HepG2 (cell line): ENCODE data around the gene FBXW5.

Experiments used
- AGO1 ChIP-seq: fragments of 200-400 bp; formaldehyde crosslinking; IDR thresholded peaks from 2 replicates; pipeline ENCODE4 v1.6.1; 2017; ENCODE audit warnings: mild to moderate bottlenecking, low read depth, low read length, moderate library complexity; ENCODE audit not compliant: poor library complexity, severe bottlenecking
- CTCF ChIP-seq: sonication (generic); formaldehyde crosslinking; IDR thresholded peaks from 2 replicates; pipeline ENCODE4 v1.5.0; 2020; ENCODE audit warnings: mild to moderate bottlenecking, missing genetic modification reagents, moderate library complexity
- EP300 ChIP-seq, 3 experiments: sonication (generic) in 1 of 3; formaldehyde crosslinking in 1 of 3; IDR thresholded peaks; 2 replicates each; pipeline versions ENCODE4 v1.5.1 to v1.6.1; 2011 to 2020; ENCODE audit warnings: low read depth in 2 of 3, low read length in 2 of 3, borderline replicate concordance in 1 of 3, improper control_type of control experiment in 1 of 3, mild to moderate bottlenecking in 1 of 3, missing genetic modification reagents in 1 of 3, moderate library complexity in 1 of 3
- ETV5 ChIP-seq: IDR thresholded peaks from 2 replicates; pipeline ENCODE4 v1.6.1; 2018; ENCODE audit warnings: missing biosample characterization, missing genetic modification reagents, inconsistent platforms, borderline replicate concordance
- EZH2 ChIP-seq: conservative IDR thresholded peaks from 2 replicates; pipeline ENCODE4 v1.6.1; 2012; ENCODE audit warnings: mild to moderate bottlenecking, low read depth, low read length, moderate library complexity
- JUN ChIP-seq: sonication (generic); formaldehyde crosslinking; IDR thresholded peaks from 2 replicates; pipeline ENCODE4 v1.4.0; 2020; ENCODE audit warnings: mild to moderate bottlenecking, missing genetic modification reagents
- KDM1A ChIP-seq: IDR thresholded peaks from 2 replicates; pipeline ENCODE4 v1.6.1; 2016; ENCODE audit warnings: missing compliant biosample characterization
- MEIS2 ChIP-seq: sonication (generic); formaldehyde crosslinking; IDR thresholded peaks from 2 replicates; pipeline ENCODE4 v1.9.0; 2021; ENCODE audit warnings: mild to moderate bottlenecking, missing genetic modification reagents
- SRF ChIP-seq: IDR thresholded peaks from 2 replicates; pipeline ENCODE4 v1.6.1; 2011; ENCODE audit warnings: mild to moderate bottlenecking, low read depth, low read length, moderate library complexity
- ZFAT ChIP-seq: sonication (generic); formaldehyde crosslinking; conservative IDR thresholded peaks from 2 replicates; pipeline ENCODE4 v1.8.1; 2023; ENCODE audit warnings: missing genetic modification reagents, inconsistent platforms
- ZNF274 ChIP-seq: sonication (generic); formaldehyde crosslinking; IDR thresholded peaks from 2 replicates; pipeline ENCODE4 v1.5.1; 2020; ENCODE audit warnings: mild to moderate bottlenecking, missing genetic modification reagents
- ZNF503 ChIP-seq: sonication (generic); formaldehyde crosslinking; IDR thresholded peaks from 2 replicates; pipeline ENCODE4 v1.4.0; 2020; ENCODE audit warnings: missing genetic modification reagents
- ZNF800 ChIP-seq: sonication (generic); formaldehyde crosslinking; IDR thresholded peaks from 2 replicates; pipeline ENCODE4 v1.4.0; 2020; ENCODE audit warnings: missing genetic modification reagents
- TF ChIP-seq, protein P1 (sequence below): sonication (generic); formaldehyde crosslinking; IDR thresholded peaks from 2 replicates; pipeline ENCODE4 v1.4.0; 2020; ENCODE audit warnings: missing genetic modification reagents, borderline replicate concordance

DNA sequence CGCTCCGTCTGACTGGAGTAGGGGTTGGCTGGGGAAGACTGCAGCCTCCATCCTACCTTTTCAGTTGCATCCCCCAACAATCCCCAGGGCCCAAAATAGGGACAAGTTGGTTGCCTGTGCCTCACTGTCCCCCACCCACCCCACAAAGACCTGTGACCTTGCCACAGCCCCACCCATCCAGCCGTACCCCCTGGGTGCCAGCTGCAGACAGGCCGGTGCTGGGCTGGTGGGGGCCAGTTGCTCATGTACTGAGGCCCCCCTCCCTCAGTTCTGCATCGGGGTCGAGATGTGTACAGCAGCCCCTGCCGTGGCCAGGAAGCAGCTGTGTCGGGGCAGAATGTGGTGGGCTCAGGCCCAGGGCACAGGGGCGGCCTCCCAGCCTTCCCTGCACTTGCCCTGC, 38.6 kb upstream of the FBXW5 start:
- TF ChIP-seq AGO1 (no peak), ZNF800 (CRISPR knock-in tag) (no peak), EP300 (IDR thresholded peaks at IDR 0.05; ENCODE audit: low read depth in 2 of 2, low read length in 2 of 2) (no peak), EP300 (CRISPR knock-in tag; IDR thresholded peaks at IDR 0.05; ENCODE audit: borderline replicate concordance) (no peak), ZNF503 (no peak), ZNF274 (CRISPR knock-in tag) (no peak), CTCF (CRISPR knock-in tag) (no peak), MEIS2 (CRISPR knock-in tag) (no peak), SRF (no peak), KDM1A (CRISPR knock-in tag) (no peak), ZFAT (CRISPR knock-in tag) (no peak), EZH2 (no peak), JUN (CRISPR knock-in tag) (no peak), ETV5 (CRISPR knock-in tag) (no peak)
- TF ChIP-seq, protein P1, sequence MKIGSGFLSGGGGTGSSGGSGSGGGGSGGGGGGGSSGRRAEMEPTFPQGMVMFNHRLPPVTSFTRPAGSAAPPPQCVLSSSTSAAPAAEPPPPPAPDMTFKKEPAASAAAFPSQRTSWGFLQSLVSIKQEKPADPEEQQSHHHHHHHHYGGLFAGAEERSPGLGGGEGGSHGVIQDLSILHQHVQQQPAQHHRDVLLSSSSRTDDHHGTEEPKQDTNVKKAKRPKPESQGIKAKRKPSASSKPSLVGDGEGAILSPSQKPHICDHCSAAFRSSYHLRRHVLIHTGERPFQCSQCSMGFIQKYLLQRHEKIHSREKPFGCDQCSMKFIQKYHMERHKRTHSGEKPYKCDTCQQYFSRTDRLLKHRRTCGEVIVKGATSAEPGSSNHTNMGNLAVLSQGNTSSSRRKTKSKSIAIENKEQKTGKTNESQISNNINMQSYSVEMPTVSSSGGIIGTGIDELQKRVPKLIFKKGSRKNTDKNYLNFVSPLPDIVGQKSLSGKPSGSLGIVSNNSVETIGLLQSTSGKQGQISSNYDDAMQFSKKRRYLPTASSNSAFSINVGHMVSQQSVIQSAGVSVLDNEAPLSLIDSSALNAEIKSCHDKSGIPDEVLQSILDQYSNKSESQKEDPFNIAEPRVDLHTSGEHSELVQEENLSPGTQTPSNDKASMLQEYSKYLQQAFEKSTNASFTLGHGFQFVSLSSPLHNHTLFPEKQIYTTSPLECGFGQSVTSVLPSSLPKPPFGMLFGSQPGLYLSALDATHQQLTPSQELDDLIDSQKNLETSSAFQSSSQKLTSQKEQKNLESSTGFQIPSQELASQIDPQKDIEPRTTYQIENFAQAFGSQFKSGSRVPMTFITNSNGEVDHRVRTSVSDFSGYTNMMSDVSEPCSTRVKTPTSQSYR (CRISPR knock-in tag) = no peak
